Measurements from ENCODE around the gene NFIB. TPM values are rescaled to one million over a fixed set of nuclear protein-coding genes. Genes with fewer than 3 reads are reported as not detected.

The NFIB gene
- total and polyA plus RNA-seq, 2 of the 8 experiments (the other 6 are each of a cell fraction or from before 2014, with no cell fraction given) = 2.6 to 13.1 TPM

- H3K4ac ChIP-seq (replicated peaks; ENCODE audit: insufficient read length, low read depth, low read length) = no peak overlapping the region
- WGBS, 2 experiments (ENCODE audit: extremely low coverage in 1 of 2, insufficient coverage in 1 of 2, insufficient read length in 1 of 2, insufficient replicate concordance in 2 of 2, low coverage in 1 of 2, low lambda C conversion rate in 2 of 2, missing lambda C conversion rate in 1 of 2) = 3% methylated on average over 9 of the region's 9 CpGs; no CpG with 5 or more reads in 1 of the 2 experiments
- no peak overlapping the region for H4K5ac ChIP-seq (ENCODE audit: insufficient read length, low read depth, low read length)
- peaks cover 5% of the 10 kb centered on the region for H3K23me2 ChIP-seq (ENCODE audit: low read depth, low read length)
- H2BK5ac ChIP-seq (ENCODE audit: low read depth, low read length) = 0 out of 2 replicates have a peak overlapping the region, but pooled peaks have one; percentile 86
- no peak overlapping the region for H4K91ac ChIP-seq (replicated peaks; ENCODE audit: insufficient read length, low read length)
- no peak overlapping the region for H3K27ac ChIP-seq (ENCODE audit: low read depth, low read length)
- H3K79me2 ChIP-seq (ENCODE audit: control insufficient read depth in 1 of 2, insufficient read depth in 2 of 2, low read length in 2 of 2) = no peaks in the 10 kb centered on the region; a peak in 1 of 4 replicates
- ChIA-PET POLR2A (ENCODE audit: partially characterized antibody) (interaction anchor here (0.6 to 0.8 kb wide), 3 partner anchors 11 to 242 kb away, joined by 3 read pairs; no protein-coding TSS in a partner anchor), CTCF (ENCODE audit: partially characterized antibody) (interaction anchor here (0.6 to 0.7 kb wide), 2 partner anchors 585 to 894 kb away, joined by 3 read pairs; no protein-coding TSS in a partner anchor)
- no peaks in the 10 kb centered on the region for H3K79me1 ChIP-seq (ENCODE audit: low read depth, low read length)
- H3K36me3 ChIP-seq (ENCODE audit: control insufficient read depth in 2 of 4, insufficient read depth in 4 of 4, low read length in 3 of 4) = no peaks in the 10 kb centered on the region
- FAIRE-seq (no peak), DNase-seq (ENCODE audit: low read depth in 1 of 2, low spot score in 2 of 2) (no peak)
- H3K4me3 ChIP-seq (ENCODE audit: extremely low read depth in 1 of 4, insufficient read depth in 2 of 4, low read depth in 3 of 4, low read length in 4 of 4) = peak overlapping the region; percentile 65 to 84 (median 72)
- no peak overlapping the region for H3K18ac ChIP-seq (ENCODE audit: extremely low read depth, low read length)
- no peaks in the 10 kb centered on the region for H3K9me3 ChIP-seq (ENCODE audit: insufficient read depth in 2 of 2, low read depth in 1 of 2, low read length in 1 of 2)
- H4K8ac ChIP-seq (ENCODE audit: extremely low read depth, insufficient read depth, low read length) = no peak overlapping the region
- no peak overlapping the region for H2AFZ ChIP-seq (ENCODE audit: low read length)
- H2BK12ac ChIP-seq (ENCODE audit: low read depth, low read length) = no peak overlapping the region
- no peak overlapping the region for H2BK20ac ChIP-seq (ENCODE audit: low read length)
- no peak overlapping the region for H3K14ac ChIP-seq (ENCODE audit: insufficient read length)
- no peak overlapping the region for H3K23ac ChIP-seq (ENCODE audit: insufficient read length)
- no peaks in the 10 kb centered on the region for H4K20me1 ChIP-seq (replicated peaks in 1 of 2; ENCODE audit: control insufficient read depth in 1 of 2, insufficient read depth in 2 of 2, low read length in 2 of 2)
- H3K27me3 ChIP-seq (replicated peaks in 1 of 4; ENCODE audit: control insufficient read depth in 3 of 4, extremely low read depth in 1 of 4, insufficient read depth in 3 of 4, low read length in 3 of 4) = peaks cover 0 to 6% (median 2%) of the 10 kb centered on the region in 4 experiments; a peak in 2 of 7 replicates
- H3K56ac ChIP-seq (replicated peaks; ENCODE audit: insufficient read length, low read depth, low read length) = no peak overlapping the region
- peak overlapping the region in 2 of 4 experiments; percentile 59 to 67; a peak in 4 of 7 replicates for H3K9ac ChIP-seq (replicated peaks in 1 of 4; ENCODE audit: extremely low read depth in 1 of 4, low read depth in 3 of 4, low read length in 3 of 4)
- no peak overlapping the region for H2BK15ac ChIP-seq (ENCODE audit: low read length)
- peak overlapping the region; percentile 87 to 90 for H3K4me2 ChIP-seq (ENCODE audit: insufficient read depth in 1 of 2, low read depth in 2 of 2, low read length in 2 of 2)
- no peak overlapping the region for H2AK5ac ChIP-seq (ENCODE audit: low read depth, low read length)
- peaks cover 16 to 36% (median 18%) of the 10 kb centered on the region in 4 experiments for H3K4me1 ChIP-seq (replicated peaks in 1 of 4; ENCODE audit: control insufficient read depth in 3 of 4, insufficient read depth in 4 of 4, low read length in 3 of 4)
- no peak overlapping the region for H2BK120ac ChIP-seq (replicated peaks; ENCODE audit: low read depth, low read length)
- TF ChIP-seq RNF2 (IDR thresholded peaks at IDR 0.05; ENCODE audit: borderline replicate concordance, low read depth, low read length, missing control alignments, poor library complexity, severe bottlenecking) = no peak
- TF ChIP-seq CTBP2 (IDR thresholded peaks at IDR 0.05; ENCODE audit: borderline replicate concordance, insufficient read depth, insufficient read length, low read length) = no peak
- no peak for TF ChIP-seq JUND (IDR thresholded peaks at IDR 0.05; ENCODE audit: low read length)
These were observed 7.7 kb upstream of the NFIB start for GRCh38 chr9:14321517-14322130.
